PFSK-1 (cell line): Measurements from ENCODE around the gene NECAB3.

Source experiments
- FOXP2 ChIP-seq: optimal IDR thresholded peaks from 2 replicates; pipeline ENCODE3; 2011; ENCODE audit warnings: borderline replicate concordance, control low read depth, inconsistent platforms; ENCODE audit not compliant: insufficient read depth; ENCODE audit errors: extremely low read length, extremely low read depth
- POLR2AphosphoS5 ChIP-seq: IDR thresholded peaks from 2 replicates; pipeline ENCODE4 v1.6.1; 2012; ENCODE audit warnings: low read depth, mild to moderate bottlenecking, control low read depth, low read length, moderate library complexity
- REST ChIP-seq, 2 experiments: IDR thresholded peaks; 2 replicates each; pipeline versions ENCODE4 v1.6.1 to v1.8.0; 2011 to 2012; ENCODE audit warnings: low read depth in 2 of 2, low read length in 2 of 2, control low read depth in 1 of 2, inconsistent platforms in 1 of 2, mild to moderate bottlenecking in 1 of 2, moderate library complexity in 1 of 2; ENCODE audit not compliant: insufficient read depth in 1 of 2
- SIN3A ChIP-seq: IDR thresholded peaks from 2 replicates; pipeline ENCODE4 v1.6.1; 2012; ENCODE audit warnings: mild to moderate bottlenecking, low read length, moderate library complexity, borderline replicate concordance; ENCODE audit not compliant: insufficient read depth
- TAF1 ChIP-seq: IDR thresholded peaks from 2 replicates; pipeline ENCODE4 v1.6.1; 2012; ENCODE audit warnings: low read length, control low read depth, borderline replicate concordance; ENCODE audit not compliant: insufficient read depth

The NECAB3 gene

GRCh38 chr20:33611106-33611505 is 63.1 kb downstream of the NECAB3 start:
- no peak for TF ChIP-seq REST (IDR thresholded peaks at IDR 0.05; ENCODE audit: insufficient read depth in 1 of 2, low read depth in 2 of 2, low read length in 2 of 2)
- no peak for TF ChIP-seq TAF1
- TF ChIP-seq FOXP2 = no peak
- no peak for TF ChIP-seq POLR2AphosphoS5
- TF ChIP-seq SIN3A = no peak

GRCh38 chr20:33609504-33609903 is 64.7 kb downstream of the NECAB3 start:
- TF ChIP-seq TAF1 = no peak
- TF ChIP-seq SIN3A = no peak
- no peak for TF ChIP-seq FOXP2
- no peak for TF ChIP-seq REST (IDR thresholded peaks at IDR 0.05; ENCODE audit: insufficient read depth in 1 of 2, low read depth in 2 of 2, low read length in 2 of 2)
